ENCODE data around the gene TTC21B. TPM values are rescaled to one million over a fixed set of nuclear protein-coding genes. Genes with fewer than 3 reads are reported as not detected.
A peak's percentile ranks its signal among the peaks of the same experiment; 100 is the strongest.

The TTC21B gene
- total RNA-seq, 1 experiment from 2014 or later, result 9.4 TPM

- DNase-seq (ENCODE audit: low spot score), result no peak
These were observed 116.5 kb downstream of the TTC21B start for GRCh38 chr2:165837122-165837521.

DNA sequence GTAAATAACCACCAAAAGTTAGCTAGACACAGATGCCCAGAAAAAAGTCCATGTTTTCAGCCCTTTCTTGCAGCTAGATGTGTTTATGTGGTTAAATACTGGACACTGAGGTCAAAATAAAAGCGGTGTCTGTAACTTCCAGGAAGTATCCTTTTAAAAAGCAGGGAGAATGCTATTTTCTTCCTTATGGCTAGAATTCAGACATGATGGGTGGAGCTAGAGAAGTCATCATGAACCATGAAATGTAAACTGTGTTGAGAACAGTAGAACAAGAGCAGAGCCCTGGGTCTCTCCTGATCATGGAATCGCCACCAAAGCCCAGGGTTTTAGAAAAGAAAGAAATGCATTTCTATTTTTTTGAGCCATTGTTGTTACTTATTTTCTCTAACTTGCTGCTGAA lies 118.2 kb downstream of the TTC21B start:
- DNase-seq (ENCODE audit: low spot score), result no peak

- no peak for DNase-seq (ENCODE audit: low spot score)
These were observed 120.4 kb downstream of the TTC21B start for GRCh38 chr2:165833156-165833555.

- no peak for DNase-seq (ENCODE audit: low spot score)
These were observed 125.7 kb downstream of the TTC21B start for GRCh38 chr2:165827921-165828276.

DNA sequence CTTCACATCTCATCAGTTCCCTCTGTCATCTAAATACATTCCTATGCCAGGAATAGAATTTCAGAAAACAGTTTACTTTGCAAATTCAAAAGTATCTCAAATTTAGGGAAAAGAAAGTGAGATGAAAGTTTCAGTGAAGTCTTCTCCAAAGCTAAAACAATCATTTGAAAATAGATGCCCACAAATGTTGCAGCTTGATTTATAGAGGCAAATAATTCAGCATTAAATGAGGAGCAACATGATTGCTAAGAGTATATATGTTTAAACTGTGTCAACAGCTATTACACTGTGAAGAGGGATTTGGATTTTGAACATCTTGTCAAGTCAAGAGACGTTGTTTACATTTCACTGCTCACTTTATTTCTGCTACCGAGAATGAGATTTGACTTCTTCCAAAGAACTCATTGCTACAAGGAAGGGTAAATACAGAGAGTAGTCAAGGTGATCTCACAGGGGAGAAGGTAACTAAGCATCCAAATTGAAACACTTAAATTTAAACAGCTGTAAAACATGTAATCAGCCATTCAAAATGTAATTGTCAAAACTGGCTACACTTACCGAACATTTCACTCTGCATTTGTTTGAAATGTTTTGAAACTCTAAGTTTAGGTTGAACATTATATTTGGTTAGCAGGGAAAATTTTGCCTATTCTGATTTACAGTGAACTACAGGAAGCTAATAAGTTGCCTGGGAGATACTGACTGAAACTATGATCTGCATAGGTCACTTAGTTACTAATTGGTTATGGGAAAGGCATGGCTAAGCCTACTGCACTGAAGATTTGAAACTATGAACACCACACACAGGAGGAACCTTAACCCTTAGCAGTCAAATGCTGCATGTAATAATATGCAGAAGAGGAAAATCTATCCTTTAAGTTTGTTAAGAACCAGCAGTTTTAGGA lies 126.3 kb downstream of the TTC21B start:
- no peak for DNase-seq (ENCODE audit: low spot score)

DNA sequence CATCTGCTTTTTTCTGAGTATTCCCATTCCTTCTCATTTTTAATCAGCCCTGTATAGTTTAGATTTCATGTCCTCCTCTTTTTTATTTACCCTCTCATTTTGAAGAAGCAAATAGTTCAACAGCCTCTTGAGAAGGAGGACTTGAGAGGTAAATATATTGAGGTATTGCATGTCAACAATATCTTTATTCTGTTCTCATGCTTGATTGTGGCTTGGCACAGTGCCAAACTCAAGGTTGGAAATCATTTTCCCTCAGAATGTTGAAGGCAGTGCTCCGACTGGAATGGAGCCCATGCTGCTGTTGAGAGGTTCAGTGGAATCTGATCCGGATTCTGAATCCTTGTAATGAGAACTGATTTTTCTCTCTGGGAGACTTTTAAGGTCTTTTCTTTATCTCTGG lies 128.5 kb downstream of the TTC21B start:
- peak; percentile 34 for DNase-seq (ENCODE audit: low spot score)

Other genes starting within 250 kb of the TTC21B start
- gene GALNT3, start 159.5 kb downstream of the TTC21B start, total RNA-seq (2014; rRNA removed; shearing (Covaris generic)), result 0.23 TPM in 1 of 2 replicates, not detected in the other
- gene SCN1A, start 174.2 kb upstream of the TTC21B start, total RNA-seq (2014; rRNA removed; shearing (Covaris generic)), result 0.04 TPM in 1 of 2 replicates, not detected in the other